HG02981 (cell line): ENCODE measurements around the gene DDX1.

Experiments
- ATAC-seq: cut with Tn5 transposase; IDR thresholded peaks from one replicate; pipeline ENCODE4 v1.9.1; 2021; ENCODE audit warnings: mild to moderate bottlenecking, moderate library complexity; ENCODE audit not compliant: unreplicated experiment

The DDX1 gene

DNA sequence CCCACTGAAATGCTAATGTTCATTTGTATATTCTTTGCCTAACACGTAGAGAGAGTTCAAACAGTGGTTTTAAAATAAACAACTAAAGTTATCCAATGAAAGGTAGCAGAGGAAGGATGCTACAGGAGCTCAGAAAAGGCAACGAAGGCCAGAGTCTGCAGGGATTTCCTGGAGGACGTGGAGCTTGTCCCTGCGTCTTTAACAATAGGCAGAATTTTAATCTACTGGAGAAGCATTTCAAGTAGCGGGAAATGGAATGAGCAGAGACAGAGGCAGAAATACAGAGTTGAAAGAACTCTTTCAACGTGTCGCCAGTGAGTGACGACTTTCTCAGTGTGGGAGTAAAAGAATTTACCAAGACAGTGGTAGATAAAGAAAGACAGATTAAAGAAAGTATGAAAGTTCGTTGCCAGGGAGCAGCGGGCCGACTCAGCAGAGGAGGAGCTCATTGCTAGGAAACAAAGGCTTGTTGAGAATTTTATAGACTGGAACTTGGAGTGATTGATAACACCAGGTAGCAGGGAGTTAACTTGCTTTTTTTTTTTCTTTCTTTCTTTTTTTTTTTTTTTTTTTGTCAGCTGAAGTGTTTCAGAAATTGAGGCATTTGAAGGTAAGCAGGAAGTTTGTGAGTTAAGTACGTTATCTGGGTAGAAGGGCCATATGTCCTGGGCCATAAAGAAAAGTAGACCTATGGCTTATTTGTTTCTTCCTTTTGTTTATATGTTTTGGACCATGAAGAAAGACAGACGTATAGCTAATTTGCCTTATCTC, 29.9 kb upstream of the DDX1 start:
- ATAC-seq: peak; percentile 8

DNA sequence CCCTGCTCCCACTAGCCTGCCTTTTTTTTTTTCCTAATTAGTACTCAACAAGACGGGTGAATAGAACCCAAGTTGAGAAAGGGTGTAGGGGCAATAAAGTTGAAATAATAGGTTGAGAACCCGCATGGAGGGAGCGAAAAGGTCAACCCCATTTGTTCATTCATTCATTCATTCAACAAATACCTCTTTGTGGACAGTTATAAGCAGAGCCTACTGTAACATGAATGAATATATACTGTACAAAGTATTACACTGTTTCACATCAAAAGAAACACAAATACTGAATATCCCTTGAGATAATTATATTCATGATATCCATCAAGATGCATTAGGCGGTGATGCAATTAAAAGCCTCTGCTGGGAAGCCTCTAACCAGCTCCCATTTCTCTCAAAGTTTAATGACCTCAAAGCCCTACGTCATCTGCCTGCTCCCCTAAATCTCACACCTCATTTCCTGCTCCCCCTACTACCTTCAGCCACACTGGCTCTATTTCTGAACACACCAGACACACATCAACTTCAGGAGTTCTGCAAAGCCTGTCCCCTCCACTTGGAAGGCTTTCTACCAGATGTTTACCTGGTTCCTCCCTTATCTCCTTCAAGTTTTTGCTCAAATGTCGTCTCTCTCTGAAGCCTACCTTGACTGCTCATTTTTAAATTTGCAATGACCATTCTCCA, 29.2 kb upstream of the DDX1 start:
- no peak for ATAC-seq

DNA sequence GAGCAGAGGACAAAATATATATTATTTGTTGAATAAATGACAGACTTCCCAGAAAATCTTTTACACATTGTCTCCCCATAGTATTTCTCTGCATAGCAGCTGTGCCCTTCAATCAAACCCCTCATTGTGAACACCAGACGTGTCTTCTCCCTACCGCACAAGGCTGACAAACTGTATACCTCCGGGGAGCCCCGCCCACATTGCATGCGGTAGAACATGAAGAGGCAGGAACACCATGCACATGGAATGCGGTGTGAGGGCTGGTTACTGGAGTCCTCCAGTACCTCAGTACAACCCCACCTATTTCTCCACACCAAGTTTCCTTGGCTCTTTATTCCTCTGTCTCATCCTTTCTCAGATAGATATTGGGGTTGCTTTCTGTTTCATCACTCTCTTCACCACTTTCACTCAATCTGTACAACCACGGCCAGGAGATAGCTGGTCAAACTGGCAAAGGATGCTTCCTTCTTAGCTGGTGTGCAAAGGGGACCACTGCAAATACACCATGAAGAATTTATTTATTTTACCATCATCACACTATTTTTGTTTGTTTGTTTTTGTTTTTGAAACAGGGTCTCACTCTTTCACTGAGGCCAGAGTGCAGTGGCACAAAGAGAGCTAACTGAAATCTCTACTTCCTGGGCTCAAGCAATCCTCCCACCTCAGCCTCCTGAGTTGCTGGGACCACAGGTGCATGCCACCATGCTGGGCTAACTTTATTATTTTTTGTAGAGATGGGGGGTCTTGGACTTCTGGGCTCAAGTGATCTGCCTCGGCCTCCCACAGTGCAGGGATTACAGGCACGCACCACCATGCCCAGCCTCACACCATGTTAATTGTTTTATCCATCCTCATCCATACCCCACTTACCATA, 28.2 kb upstream of the DDX1 start:
- no peak for ATAC-seq

GRCh38 chr2:15565392-15565791, 26.3 kb upstream of the DDX1 start:
- ATAC-seq: no peak

GRCh38 chr2:15565994-15566671, 25.5 kb upstream of the DDX1 start:
- ATAC-seq: no peak

DNA sequence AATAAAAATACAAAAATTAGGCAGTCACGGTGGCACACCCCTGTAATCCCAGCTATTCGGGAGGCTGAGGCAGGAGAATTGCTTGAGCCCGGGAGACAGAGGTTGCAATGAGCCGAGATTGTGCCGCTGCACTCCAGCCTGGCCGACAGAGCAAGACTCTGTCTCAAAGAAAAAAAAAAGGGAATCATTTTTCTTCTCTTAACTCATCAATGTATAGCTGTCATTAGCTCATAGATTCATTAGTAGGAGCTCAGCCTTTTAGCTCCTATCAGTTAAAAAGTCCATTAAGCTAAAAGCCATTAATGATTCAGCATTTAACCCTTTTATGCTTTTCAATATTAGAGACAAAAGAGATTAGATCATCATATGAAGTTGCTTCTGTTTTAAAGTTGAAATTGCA, 24.8 kb upstream of the DDX1 start:
- ATAC-seq: no peak

GRCh38 chr2:15568874-15569273, 22.8 kb upstream of the DDX1 start:
- ATAC-seq: no peak

DNA sequence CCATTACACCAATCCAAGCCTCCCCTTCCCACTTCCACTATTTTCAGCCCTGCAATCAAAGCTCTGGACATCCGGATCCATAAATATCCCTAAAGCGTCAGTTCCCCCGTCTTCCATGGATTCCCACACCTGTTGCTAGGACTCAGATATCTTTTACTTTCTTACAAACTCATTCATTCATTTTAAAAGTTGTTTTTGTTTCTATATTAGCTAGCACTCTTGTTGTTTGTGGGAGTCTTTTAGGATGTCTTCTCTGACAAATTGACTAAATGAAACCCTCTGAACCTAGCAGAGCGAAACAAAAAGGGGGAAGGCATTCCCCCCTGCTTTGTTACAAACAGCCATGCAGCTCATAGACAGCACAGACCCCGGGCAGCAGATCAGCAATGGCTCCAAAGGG, 21.6 kb upstream of the DDX1 start:
- ATAC-seq: no peak

- ATAC-seq: no peak
These were observed 19.9 kb upstream of the DDX1 start for GRCh38 chr2:15571729-15572128.

GRCh38 chr2:15577071-15577735, 14.5 kb upstream of the DDX1 start:
- ATAC-seq: peak; percentile 81

GRCh38 chr2:15579641-15580040, 12.0 kb upstream of the DDX1 start:
- no peak for ATAC-seq

GRCh38 chr2:15580451-15580850, 11.2 kb upstream of the DDX1 start:
- ATAC-seq: no peak

GRCh38 chr2:15582710-15583357, 8.8 kb upstream of the DDX1 start:
- no peak for ATAC-seq

DNA sequence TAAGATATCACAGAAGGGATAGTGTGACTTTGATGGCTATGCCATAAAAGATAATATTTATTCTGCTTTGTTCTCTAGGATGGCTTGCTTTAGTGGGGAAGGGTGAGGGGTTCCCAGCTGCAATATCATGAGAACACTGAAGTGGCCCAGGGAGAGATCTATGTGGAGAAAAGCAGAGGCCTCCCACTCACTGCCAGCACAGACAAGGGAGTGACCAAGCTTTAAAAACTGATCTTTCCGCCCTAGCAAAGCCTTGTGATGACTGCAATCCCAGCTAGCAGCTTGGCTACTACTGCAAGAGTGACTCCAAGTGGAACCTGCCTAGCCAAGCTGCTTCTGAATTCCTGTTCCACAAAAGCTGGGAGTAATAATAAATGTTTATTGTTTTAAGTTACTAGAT, 7.8 kb upstream of the DDX1 start:
- no peak for ATAC-seq

DNA sequence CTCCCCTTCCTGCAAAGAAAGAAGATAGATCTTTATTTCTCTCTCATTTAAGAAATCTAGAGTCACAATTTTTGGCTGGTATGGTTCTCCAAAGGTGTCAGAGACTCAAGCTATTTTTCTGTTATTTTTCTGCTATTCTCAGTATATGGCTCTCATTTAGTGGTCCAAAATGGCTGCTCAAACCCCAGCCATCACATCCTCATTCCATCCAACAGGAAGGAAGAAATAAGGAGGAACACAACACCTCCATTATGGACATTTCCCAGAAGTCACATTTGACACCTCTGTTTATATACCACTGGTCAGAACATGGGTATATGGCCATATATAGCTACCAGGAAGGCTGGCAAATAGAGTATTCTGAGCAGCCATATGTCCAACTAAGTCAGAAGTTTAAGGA, 7.4 kb upstream of the DDX1 start:
- ATAC-seq: no peak

DNA sequence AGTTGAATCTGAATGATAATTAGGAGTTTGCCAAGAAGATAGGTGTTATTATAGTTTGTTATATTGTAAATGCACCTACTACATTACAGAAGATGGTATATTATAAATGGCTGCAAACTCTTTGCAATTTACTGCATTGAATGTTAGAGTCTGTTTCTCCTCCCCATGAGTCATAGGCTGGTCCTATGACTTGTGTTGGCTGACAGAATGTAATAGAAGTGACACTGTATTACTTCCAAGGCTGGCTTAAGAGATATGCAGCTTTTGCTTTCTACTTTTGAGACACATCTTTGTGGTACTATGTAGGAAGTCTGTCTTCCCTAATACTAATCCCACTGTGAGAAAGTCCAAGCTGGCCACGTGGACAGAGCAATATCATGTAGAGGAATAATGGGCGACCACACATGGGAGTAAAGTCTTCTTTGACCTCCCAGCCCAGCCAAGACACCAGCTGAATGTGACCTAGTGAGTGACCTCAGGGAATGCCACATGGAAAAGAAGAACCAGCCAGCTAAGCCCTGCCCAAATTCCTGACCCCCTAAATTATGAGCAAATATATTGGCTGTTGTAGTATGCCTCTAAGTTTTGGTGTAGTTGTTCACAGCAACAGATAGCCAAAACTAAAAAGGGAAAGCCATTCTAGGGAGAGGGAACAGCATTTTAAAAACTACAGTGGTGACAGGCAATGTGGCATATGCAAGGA, 6.8 kb upstream of the DDX1 start:
- no peak for ATAC-seq

DNA sequence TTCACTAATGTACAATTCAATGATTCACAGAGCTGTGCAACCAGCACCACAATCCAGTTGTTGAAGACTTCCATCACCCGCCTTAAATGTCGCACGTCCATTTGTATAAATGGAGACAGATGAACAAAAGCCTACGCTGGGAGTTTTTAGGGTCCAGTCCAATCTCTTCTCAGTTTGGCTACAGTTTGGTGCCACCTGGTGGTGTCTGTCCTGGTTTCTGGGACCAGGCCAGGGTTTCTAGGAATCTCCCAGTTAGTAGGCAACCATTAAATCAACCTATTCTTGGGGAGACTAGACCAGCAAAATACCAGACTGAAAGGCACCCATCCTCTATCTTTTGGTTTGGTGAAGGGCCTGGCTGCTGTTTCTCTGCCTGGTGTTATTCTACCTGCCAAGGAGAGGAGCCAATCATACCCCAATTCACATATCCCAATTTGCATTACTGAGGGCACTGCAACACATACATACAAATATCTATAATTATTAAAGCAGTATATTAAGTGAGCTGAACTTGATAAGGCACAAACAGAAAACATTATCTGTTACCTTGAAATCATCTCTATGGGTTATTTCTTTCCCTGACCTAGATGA, 3.2 kb upstream of the DDX1 start:
- no peak for ATAC-seq

- ATAC-seq: no peak
These were observed 336 bp upstream of the DDX1 start for GRCh38 chr2:15591373-15591691.

DNA sequence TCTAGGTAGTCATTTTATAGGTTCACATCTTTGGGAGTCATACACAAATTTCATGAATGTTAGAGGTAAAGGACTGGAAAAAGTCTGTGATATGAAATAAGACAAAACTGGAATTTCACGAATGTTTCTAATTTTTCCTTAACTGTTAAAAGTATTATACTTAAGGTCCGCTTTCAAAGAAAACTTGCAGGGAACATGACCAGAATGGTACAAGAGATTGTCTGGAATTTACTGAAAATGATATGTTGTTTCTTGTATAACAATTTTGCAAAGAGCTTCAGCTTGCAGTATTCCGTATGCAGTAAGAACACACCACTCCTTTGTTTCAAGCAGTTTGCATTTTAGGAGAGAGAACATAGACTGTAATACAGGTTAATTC, 1.6 kb downstream of the DDX1 start:
- ATAC-seq: no peak
